Retinal pigment epithelial cell (primary cell): ENCODE results near the gene BLTP2.

Experiments used
- DNase-seq: peaks from one replicate; pipeline ENCODE4 v3.0.0-alpha.2; 2010; ENCODE audit warnings: low read depth
- H3K4me3 ChIP-seq: 2 replicates; pipeline ENCODE4 v1.5.1; 2011; ENCODE audit warnings: mild to moderate bottlenecking, low read length, control low read depth, moderate library complexity
- CTCF ChIP-seq: conservative IDR thresholded peaks from 2 replicates; pipeline ENCODE4 v1.5.1; 2011; ENCODE audit warnings: low read depth, low read length, control low read depth, inconsistent platforms

BLTP2 gene

GRCh38 chr17:28646039-28646754, 1.2 kb upstream of the BLTP2 start:
- H3K4me3 ChIP-seq, result no peak overlapping the region
- no peak for TF ChIP-seq CTCF
- no peak for DNase-seq

GRCh38 chr17:28645576-28645939, 600 bp upstream of the BLTP2 start:
- DNase-seq, result no peak
- TF ChIP-seq CTCF, result no peak
- peak overlapping the region; percentile 62 for H3K4me3 ChIP-seq

DNA sequence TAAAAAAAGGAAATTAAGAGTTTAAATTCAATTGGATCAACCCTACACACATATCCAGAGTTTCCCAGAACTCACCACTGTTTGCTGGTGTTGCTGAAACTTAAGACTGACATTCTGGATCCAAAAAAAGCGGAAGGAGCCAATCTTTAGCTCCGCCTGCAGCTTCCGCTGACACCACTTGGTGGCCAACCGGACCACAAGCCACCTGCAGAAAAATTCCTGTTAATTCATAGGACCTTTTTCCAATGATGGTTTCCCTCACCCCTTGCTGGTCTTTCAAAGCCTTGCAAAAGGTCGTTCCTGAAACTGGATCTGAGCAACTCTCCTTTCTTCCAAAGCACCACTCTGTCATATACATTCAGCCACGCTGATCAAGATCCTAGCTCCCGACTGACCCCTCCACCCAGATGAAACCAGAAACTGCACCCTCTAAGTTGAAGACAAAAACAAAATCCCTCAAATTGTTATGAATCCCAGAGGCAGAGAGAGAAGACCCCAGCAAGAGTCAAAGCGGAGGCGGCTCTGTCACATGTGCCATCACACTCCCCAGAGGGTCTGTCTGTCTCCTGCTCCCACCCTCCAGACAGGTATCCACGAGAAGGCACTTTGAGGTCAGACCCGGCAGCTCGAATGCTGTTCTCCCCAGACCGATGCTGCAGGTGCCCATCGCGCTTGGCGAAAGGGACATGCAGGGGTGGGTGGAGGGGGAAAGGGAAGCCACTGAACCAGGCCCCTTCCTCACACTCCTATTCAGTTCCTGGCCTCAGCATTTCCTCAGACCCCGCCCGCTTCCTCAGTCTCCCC, 773 bp downstream of the BLTP2 start:
- H3K4me3 ChIP-seq, result peak overlapping the region; percentile 94
- TF ChIP-seq CTCF, result peak; percentile 62
- peak; percentile 15 for DNase-seq

DNA sequence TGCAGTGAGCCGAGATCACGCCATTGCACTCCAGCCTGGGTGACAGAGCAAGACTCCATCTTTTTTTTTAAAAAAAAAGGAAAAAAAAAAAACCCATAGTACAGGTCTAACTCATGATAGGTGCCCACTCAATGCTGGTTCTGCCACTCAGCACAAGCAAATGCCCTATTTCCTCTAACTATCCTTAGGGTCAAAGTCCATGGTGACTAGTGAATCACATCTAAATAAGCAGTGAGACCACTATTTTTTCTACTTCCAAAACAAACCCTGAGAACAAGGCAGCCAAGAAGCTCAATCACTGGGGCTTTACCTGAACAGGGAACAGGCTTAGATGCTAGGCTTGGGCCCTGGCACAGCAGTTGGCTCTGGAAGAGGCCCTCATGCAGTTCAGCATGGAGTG, 3.4 kb downstream of the BLTP2 start:
- no peak overlapping the region for H3K4me3 ChIP-seq
- TF ChIP-seq CTCF, result no peak
- DNase-seq, result no peak

GRCh38 chr17:28635506-28635905, 9.5 kb downstream of the BLTP2 start:
- TF ChIP-seq CTCF, result no peak
- H3K4me3 ChIP-seq, result no peak overlapping the region
- DNase-seq, result no peak

GRCh38 chr17:28634206-28634865, 10.6 kb downstream of the BLTP2 start:
- no peak for TF ChIP-seq CTCF
- DNase-seq, result no peak
- no peak overlapping the region for H3K4me3 ChIP-seq
